Prostate gland (tissue), 2 donors: ENCODE data around the gene TMEM94.

Source experiments
- POLR2A ChIP-seq: fragments of 450-650 bp; IDR thresholded peaks from one replicate; pipeline ENCODE4 v1.6.1; 2016; ENCODE audit warnings: antibody characterized with exemption, mild to moderate bottlenecking
- POLR2AphosphoS5 ChIP-seq: sonication (generic); formaldehyde crosslinking; IDR thresholded peaks from one replicate; pipeline ENCODE4 v1.6.1; 2017; ENCODE audit warnings: antibody characterized with exemption
- TF ChIP-seq, protein P1 (sequence below), 4 experiments: fragments of 200-600 bp in 2 of 4; fragments of 450-650 bp in 2 of 4; sonication (generic) in 2 of 4; IDR thresholded peaks; 1 replicate in 3 of 4; 2 replicates in 1 of 4; pipeline ENCODE4 v1.5.1; 2016 to 2019; ENCODE audit warnings: antibody characterized with exemption in 4 of 4, mild to moderate bottlenecking in 2 of 4, moderate library complexity in 2 of 4

DNA sequence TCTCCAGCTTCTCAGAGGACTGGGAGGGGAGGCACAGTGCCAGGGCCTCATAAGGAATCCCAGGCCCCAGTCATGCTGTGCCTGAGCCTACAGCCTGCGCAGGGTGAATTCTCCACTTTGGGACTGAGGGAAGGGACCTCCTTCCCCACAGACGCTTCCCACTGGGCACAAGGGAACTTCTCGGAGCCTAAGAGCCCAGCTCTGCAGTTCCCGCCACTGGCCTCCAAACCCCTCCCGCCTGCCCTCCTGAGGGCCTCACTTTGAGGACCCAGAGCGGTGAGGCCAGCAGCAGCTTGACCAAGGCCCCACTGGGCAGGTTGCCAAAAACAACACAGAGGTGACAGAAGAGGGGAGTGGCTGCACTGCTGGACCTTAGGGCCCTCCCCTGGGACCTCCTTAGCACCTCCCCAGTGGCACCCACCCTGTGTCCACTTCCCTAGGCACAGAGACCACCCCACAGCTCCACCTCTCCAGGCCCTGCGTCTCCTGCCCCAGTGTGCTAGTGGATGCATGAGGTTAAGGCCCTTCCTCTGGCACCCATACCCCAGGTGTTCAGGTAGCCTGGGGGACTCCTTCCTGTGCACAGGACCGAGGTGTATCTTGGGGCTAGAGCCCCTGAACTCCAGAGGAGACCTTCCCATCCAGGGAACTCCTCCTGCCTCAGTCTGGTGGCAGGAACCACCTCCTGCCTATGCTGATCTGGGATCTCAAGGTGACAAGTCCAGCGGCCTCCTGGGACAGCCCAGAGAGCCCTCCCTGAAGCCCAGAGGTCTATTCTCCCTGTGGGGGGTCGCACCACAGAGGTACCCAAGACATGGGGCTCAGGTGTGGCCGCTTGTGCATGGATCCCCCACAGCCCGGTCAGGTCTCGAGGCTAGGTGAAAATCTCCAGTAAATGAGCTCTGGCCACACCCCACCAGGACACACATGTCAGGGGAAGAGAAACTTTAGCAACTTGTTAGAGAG lies 55.5 kb downstream of the TMEM94 start:
- TF ChIP-seq, protein P1, sequence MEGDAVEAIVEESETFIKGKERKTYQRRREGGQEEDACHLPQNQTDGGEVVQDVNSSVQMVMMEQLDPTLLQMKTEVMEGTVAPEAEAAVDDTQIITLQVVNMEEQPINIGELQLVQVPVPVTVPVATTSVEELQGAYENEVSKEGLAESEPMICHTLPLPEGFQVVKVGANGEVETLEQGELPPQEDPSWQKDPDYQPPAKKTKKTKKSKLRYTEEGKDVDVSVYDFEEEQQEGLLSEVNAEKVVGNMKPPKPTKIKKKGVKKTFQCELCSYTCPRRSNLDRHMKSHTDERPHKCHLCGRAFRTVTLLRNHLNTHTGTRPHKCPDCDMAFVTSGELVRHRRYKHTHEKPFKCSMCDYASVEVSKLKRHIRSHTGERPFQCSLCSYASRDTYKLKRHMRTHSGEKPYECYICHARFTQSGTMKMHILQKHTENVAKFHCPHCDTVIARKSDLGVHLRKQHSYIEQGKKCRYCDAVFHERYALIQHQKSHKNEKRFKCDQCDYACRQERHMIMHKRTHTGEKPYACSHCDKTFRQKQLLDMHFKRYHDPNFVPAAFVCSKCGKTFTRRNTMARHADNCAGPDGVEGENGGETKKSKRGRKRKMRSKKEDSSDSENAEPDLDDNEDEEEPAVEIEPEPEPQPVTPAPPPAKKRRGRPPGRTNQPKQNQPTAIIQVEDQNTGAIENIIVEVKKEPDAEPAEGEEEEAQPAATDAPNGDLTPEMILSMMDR (IDR thresholded peaks at IDR 0.05), result no peak
- TF ChIP-seq POLR2A, result no peak
- no peak for TF ChIP-seq POLR2AphosphoS5
